HG03060 (cell line): ENCODE measurements around the gene BCO1.

Experiments
- ATAC-seq: cut with Tn5 transposase; IDR thresholded peaks from one replicate; pipeline ENCODE4 v1.9.1; 2021; ENCODE audit warnings: low read depth, moderate number of reproducible peaks; ENCODE audit not compliant: unreplicated experiment

The BCO1 gene

GRCh38 chr16:81273223-81273950 lies 34.9 kb downstream of the BCO1 start:
- no peak for ATAC-seq

GRCh38 chr16:81275064-81275532 lies 36.6 kb downstream of the BCO1 start:
- no peak for ATAC-seq

DNA sequence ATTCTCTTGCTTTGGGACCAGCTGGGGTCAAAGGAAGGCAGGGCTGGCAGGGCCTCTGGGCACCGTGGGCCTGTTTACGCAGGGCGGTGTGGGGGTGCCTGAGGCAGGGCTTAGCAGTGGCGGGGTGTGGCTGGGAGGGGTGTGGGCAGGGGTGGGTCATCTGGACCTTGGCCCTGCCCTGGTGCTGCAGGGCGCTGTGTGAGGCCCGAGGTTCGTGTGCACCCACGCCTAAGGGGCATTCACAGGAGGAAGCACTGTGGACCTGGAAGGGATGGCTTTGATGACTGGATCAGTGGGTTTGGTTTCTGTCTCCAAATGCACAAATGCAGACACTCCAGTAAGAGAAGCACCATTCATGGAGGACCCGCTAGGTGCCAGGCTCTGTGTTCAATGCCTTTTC lies 37.3 kb downstream of the BCO1 start:
- no peak for ATAC-seq

DNA sequence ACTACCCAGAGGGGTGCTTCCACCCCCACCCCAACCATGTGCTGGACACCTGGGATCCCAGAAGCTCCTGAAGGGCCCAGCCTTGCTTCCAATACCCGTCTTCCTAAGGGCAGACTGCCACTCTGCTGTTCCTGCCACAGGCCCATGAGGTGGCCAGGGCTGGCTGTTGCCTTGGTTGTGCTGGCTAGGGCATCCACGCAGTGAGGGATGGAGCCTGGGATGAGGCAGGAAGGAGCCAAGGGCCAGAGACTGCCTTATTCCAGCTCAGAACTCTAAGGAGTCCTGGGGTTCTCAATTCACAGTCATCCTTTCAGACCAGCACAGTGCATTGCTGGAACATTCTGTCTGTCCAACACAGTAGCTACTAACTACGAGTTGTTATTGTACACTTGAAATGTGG lies 37.8 kb downstream of the BCO1 start:
- no peak for ATAC-seq

DNA sequence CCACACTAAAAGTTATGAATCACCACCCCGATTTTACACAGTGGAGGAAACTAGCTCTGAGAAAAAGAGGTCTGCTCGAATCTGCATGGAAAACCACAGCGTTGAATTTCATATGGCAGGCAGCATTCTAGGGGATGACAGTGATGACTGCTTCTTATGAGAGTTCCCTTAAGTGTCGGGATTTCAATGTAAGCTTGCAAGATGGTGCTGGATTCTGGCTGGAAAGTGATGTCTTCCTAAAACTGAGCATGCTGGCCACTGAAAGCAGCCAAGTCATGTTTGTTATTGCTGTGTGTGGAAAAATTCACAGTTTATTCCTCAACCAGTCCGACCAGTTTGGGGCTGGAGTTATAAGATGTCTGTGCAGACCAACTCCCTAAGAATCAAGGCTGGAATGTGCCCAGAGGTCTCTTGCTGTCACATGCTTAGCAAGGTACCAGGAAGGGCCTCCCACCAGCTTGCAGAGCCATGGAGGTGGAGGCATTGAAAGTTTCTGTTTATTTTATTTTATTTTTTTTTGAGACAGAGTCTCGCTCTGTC lies 39.1 kb downstream of the BCO1 start:
- no peak for ATAC-seq

- ATAC-seq: no peak
These were observed 40.0 kb downstream of the BCO1 start for GRCh38 chr16:81278526-81278925.

DNA sequence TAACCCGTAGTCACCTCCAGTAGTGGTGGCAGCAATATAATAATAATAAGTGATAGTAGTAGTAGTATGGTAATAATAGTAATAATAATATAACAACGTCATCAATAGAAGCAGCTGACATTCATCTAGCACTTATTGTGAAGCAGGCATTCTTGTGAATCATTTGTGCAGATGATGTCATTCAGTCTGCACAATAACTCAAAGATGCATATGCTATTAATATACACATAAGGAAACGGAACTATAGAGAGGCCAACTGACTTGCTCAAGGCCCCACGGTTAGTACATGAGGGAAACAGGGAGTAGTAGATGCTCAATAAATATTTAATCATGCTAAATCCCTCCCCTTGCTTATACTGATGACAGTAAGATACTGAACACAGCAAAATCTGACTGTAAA lies 40.9 kb downstream of the BCO1 start:
- ATAC-seq: no peak

DNA sequence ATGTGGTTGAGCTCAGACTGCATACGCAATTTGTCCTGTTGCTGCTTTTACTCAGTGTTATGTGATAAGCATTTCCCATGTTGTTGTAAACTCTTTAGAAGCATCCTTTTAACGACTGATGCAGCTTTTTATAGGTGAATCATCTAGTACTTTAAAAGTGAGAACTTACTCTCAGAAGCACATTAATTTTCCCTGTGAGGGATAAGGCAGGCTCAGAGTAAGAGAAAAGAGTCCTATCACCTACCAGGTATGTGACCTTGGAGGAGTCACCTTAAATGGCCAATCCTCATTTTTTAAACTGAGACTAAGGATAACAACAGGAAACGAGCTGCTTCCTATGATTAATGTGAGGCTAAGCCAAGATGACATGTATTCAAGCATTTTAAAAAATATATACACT lies 41.9 kb downstream of the BCO1 start:
- no peak for ATAC-seq

DNA sequence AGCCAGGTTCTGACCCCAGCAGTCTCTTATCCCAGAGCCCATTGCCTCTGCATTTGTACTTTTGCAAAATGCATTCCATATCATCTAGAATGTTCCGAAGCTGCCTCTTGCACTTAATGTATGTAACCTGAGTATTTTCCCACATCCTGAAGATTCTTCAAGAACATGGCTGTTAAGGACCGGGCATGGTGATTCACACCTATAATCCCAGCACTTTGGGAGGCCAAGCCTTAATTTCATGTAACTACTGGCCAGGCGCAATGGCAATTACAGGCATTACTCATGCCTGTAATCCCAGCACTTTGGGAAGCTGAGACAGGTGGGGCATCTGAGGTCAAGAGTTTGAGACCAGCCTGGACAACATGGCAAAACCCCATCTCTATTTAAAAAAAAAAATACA lies 44.6 kb downstream of the BCO1 start:
- ATAC-seq: no peak

- ATAC-seq: no peak
These were observed 46.6 kb downstream of the BCO1 start for GRCh38 chr16:81284995-81285600.

- no peak for ATAC-seq
These were observed 47.7 kb downstream of the BCO1 start for GRCh38 chr16:81286190-81286589.

DNA sequence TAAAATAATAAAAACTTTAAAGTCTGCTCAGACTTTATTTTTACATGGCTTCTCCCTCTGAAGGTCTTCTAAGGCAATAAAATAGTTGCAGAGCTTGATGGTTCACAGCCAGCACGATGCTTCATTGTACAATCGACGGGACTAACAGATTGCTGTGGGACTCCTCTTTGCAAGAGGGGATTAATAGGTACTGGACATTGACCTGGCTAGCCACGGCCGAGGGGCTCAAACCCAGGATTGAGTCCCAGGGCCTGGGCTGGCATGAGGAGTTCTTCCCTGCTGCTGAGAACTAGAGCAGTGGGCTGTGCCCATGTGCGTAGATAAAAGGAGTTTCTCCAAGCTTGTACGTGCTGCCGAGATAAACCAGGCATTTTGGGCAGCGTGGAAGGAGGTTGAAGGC lies 52.6 kb downstream of the BCO1 start:
- no peak for ATAC-seq

DNA sequence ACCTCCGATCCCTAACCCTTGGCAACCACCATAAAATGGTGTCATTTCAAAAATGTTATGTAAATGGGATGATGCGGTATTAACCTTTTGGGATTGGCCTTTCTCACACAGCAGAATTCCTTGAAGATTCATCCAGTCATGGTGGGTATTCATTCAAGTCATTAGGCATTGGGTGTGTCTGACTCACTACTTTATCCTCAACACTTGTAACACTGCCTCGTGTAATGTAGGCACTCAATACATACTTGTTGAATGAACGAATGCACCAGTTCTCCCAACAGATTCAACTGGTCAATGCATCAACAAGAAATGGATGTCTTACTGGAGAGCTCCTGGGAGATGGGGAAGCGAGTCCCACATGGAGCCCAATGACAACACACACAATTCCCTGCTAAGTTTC lies 54.4 kb downstream of the BCO1 start:
- no peak for ATAC-seq

- ATAC-seq: no peak
These were observed 55.7 kb downstream of the BCO1 start for GRCh38 chr16:81293909-81294802.

DNA sequence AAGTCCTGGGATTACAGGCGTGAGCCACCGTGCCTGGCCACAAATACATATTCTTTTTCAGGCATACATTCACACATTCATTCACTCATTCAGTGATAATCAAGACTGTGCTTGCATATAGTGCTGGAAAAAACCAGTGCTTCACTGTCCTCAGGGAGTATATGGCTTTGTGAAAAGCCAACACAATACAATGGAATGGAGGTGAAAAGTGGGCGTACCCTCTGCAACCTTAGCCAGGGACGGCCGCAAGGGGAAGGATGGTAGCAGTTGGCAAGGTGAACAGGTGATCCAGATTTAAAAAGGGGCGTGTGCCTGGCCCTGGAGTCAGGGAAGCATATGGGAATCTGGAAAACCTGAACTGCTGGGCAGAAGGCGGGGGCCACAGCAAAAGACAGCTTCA lies 58.1 kb downstream of the BCO1 start:
- no peak for ATAC-seq

GRCh38 chr16:81307770-81308169 lies 69.3 kb downstream of the BCO1 start:
- ATAC-seq: no peak

DNA sequence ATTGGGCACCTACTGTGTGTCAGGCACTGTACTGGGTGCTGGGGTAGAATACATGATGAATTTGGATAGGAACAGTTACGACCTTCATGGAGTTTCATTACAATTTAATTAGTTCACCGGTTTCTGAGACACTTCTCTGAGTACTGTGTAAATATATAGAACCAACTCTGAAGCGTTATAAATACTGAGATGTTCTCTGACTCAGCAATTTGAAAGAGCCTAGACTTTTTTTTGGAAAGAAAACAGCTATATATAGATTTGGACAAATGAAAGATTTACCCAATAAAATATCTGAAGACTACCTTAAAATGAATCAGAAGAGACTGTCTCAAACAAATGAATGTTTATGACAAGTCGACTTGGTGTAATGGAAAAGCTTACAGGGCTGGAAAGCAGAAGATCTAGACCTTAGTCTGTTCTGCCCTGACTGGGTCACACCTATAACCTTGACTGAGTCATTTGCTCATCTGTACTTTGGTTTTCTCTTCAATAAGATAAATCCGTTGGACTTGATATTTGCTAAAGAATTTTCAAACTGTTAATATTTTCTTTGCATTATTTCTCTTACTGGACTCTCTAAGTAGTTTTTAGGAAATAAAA lies 71.7 kb downstream of the BCO1 start:
- no peak for ATAC-seq

DNA sequence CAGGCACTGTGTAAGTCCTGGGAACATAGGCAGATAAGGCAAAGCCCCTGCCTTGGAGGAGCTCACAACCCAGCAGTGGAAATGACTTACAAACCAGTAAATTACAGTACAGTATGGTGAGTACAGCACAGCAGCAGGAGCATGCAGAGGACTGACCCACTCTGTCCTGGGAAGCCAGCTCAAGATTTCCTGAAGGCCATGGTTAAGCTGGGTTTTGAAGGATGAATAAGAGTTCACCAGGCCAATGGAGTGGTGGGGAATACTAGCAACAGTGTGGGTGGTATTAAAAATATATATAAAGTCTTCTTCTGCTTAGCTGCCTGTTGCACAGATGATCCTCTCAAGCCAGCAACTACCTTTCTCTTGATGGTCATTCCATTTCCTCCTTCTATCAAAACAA lies 73.3 kb downstream of the BCO1 start:
- no peak for ATAC-seq

- ATAC-seq: no peak
These were observed 75.5 kb downstream of the BCO1 start for GRCh38 chr16:81313701-81314602.
